GM12878 (cell line): Measurements from ENCODE around the gene ZNF200.

Source experiments
- CTCF ChIP-seq, 3 experiments: IDR thresholded peaks in 2 of 3; conservative IDR thresholded peaks in 1 of 3; 2 replicates each; pipeline ENCODE4 v1.5.1; 2011; ENCODE audit warnings: low read depth in 3 of 3, low read length in 3 of 3, mild to moderate bottlenecking in 3 of 3, control low read depth in 2 of 3, moderate library complexity in 2 of 3, inconsistent platforms in 1 of 3, mixed read lengths in 1 of 3; ENCODE audit not compliant: control insufficient read depth in 2 of 3, insufficient read depth in 1 of 3; ENCODE audit errors: extremely low read depth in 1 of 3
- EGR1 ChIP-seq, 2 experiments: IDR thresholded peaks; 1 replicate in 1 of 2; 2 replicates in 1 of 2; pipeline ENCODE4 v1.6.1; 2011 to 2012; ENCODE audit warnings: low read depth in 2 of 2, low read length in 2 of 2, borderline replicate concordance in 1 of 2, mild to moderate bottlenecking in 1 of 2, moderate library complexity in 1 of 2
- EZH2 ChIP-seq: IDR thresholded peaks from 2 replicates; pipeline ENCODE4 v1.6.1; 2012; ENCODE audit warnings: low read depth, mild to moderate bottlenecking, control low read depth, inconsistent platforms, low read length, borderline replicate concordance; ENCODE audit not compliant: control insufficient read depth
- MAX ChIP-seq: IDR thresholded peaks from 2 replicates; pipeline ENCODE4 v1.6.1; 2012; ENCODE audit warnings: low read depth, low read length, improper control_type of control experiment
- POLR2AphosphoS2 ChIP-seq: IDR thresholded peaks from 2 replicates; pipeline ENCODE4 v1.6.1; 2011; ENCODE audit warnings: low read depth, mild to moderate bottlenecking, low read length, improper control_type of control experiment, moderate library complexity
- POU2F2 ChIP-seq: IDR thresholded peaks from 3 replicates; pipeline ENCODE4 v1.6.1; 2011; ENCODE audit warnings: low read depth, mild to moderate bottlenecking, low read length, borderline replicate concordance
- RB1 ChIP-seq: fragments of 450-650 bp; formaldehyde crosslinking; IDR thresholded peaks from 2 replicates; pipeline ENCODE4 v1.6.1; 2017; ENCODE audit warnings: mild to moderate bottlenecking, borderline replicate concordance
- SIN3A ChIP-seq: IDR thresholded peaks from 2 replicates; pipeline ENCODE4 v1.6.1; 2012; ENCODE audit warnings: low read depth, low read length, improper control_type of control experiment
- TARDBP ChIP-seq: IDR thresholded peaks from 2 replicates; pipeline ENCODE4 v1.6.1; 2016; ENCODE audit warnings: borderline replicate concordance

DNA sequence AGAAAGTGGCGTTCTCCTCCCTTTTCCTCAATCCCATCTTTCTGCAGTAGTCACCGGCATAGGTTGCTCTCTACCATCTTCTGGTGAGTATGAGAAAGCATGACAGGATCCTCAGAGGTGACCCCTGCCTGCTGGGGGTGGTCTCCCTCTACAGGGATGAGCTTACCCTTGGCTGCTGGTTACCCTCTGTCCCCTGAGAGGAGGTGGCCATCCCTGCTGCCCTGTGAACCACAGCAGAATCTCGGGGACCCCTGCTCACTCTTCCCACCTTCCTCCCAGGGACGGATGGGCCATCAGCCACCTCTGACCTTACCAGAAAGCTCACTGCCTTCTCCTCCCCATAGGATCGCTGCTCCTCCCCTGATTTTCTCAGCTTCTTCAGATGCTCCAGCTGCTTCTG lies 13.6 kb upstream of the ZNF200 start:
- no peak for TF ChIP-seq SIN3A
- no peak for TF ChIP-seq EZH2
- no peak for TF ChIP-seq POU2F2
- no peak for TF ChIP-seq CTCF (IDR thresholded peaks at IDR 0.05 in 2 of 3, conservative IDR thresholded peaks at IDR 0.05 in 1 of 3; ENCODE audit: control insufficient read depth in 2 of 3, extremely low read depth in 1 of 3, insufficient read depth in 1 of 3, low read depth in 3 of 3, low read length in 3 of 3)
- TF ChIP-seq RB1 = no peak
- TF ChIP-seq EGR1 (IDR thresholded peaks at IDR 0.05; ENCODE audit: borderline replicate concordance in 1 of 2, low read depth in 2 of 2, low read length in 2 of 2) = no peak
- TF ChIP-seq MAX = no peak
- no peak for TF ChIP-seq POLR2AphosphoS2
- no peak for TF ChIP-seq TARDBP
